GM10248 (cell line): Measurements from ENCODE around the gene MTHFR.

Experiments
- CTCF ChIA-PET: fragments of 300-600 bp; sonication (Branson Sonifier 250); formaldehyde crosslinking; extraction: SDS; loops from one replicate; lab custom pipeline; 2021; ENCODE audit warnings: antibody characterized with exemption; lab: Yijun Ruan, JAX
- POLR2A ChIA-PET: fragments of 350-650 bp; sonication (Branson Sonifier 250); formaldehyde crosslinking; extraction: SDS; loops from one replicate; lab custom pipeline; 2020; ENCODE audit warnings: antibody characterized with exemption; lab: Yijun Ruan, JAX
- DNase-seq: peaks from one replicate; pipeline ENCODE4 v3.0.0; 2012; ENCODE audit errors: extremely low spot score
- CTCF ChIP-seq: IDR thresholded peaks from 2 replicates; pipeline ENCODE4 v1.5.1; 2012; ENCODE audit warnings: mild to moderate bottlenecking, low read depth; ENCODE audit errors: extremely low read depth, missing control alignments, control extremely low read depth

Gene MTHFR

GRCh38 chr1:11792106-11792505 lies 13.7 kb downstream of the MTHFR start:
- DNase-seq, result no peak
- CTCF ChIA-PET, result interaction anchor here (1.1 kb wide), 1 partner anchor 128 kb away, joined by 3 read pairs; the partner anchor contains the start of gene FBXO6
- no peak for TF ChIP-seq CTCF
- POLR2A ChIA-PET, result interaction anchor here (2.6 kb wide), 1 partner anchor 116 kb away, joined by 7 read pairs; no protein-coding TSS in a partner anchor

DNA sequence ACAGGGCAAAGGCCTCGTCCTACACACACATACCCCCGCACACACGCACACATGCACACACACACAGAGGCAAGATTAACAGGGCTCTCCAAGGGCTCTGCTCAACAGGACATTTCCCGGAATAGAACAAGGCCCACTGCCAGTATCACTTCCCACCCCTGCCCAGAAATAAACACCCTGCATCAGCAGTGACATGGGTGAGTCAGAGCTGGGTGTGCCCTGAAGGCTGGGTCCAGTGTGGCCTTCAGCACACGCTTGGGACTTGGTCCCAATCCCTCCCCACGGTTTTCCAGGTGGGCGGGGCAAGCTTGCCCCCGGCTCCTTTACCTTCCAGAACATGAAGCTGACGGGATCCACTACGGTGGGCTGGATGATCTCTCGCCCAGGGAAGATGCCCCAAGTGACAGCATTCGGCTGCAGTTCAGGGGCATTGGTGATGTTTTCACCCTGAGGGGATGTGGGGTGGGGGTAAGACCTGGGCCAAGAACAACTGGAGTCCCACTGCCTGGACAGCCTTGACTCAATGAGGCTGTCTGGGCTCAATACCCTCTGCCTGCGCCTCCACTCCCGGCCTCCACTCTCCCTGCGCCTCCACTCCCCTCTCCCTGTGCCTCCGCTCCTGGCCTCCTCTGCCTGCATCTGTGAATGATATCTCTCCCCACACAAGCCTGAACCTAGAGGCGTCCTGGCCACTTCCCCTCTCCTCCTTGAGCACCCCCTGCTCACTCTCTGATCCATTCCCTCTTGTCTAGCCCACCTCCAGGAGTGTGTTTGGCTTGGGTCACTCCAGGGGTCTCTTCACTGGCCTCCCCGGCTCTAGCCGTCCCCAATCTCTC lies 14.7 kb downstream of the MTHFR start:
- no peak for DNase-seq
- ChIA-PET CTCF (no interaction called here), POLR2A (no interaction called here)
- no peak for TF ChIP-seq CTCF

DNA sequence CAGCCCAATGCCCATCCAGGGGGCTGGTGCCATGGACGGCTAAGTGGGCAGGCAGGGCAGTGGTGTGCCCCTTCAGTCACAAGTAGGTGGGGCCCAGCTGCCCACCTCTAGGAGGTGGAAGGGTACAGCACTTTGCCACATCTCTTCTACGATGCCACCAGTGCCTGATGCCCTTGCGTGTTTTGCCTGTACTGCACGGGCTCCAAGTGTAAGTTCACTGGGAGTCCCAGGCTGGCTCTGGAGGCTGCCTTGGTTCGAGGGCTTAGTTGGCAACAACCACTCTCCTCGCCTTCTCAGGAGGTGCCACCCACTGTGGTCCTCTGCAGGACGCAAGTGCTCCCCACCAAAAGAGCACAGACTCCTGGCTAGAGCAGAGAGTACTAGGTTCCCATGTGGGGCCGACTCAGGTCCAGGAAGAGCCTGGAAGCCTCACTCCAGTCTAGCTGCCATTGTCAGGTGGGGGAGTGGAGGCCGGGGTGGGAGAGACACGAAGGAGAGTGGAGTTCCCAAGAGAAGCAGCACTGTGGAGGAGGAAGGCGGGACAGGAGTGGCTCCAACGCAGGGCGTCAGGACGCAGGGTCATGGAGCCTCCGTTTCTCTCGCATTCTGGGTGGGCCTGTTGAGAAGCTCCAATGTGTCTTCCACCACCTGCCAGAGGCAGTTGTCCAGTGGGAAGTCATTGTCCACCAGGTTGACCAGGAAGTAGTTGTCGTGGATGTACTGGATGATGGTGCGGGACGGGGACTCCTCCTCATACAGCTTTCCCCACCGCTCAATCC lies 15.5 kb downstream of the MTHFR start:
- ChIA-PET POLR2A (no interaction called here), CTCF (no interaction called here)
- no peak for TF ChIP-seq CTCF
- DNase-seq, result no peak

DNA sequence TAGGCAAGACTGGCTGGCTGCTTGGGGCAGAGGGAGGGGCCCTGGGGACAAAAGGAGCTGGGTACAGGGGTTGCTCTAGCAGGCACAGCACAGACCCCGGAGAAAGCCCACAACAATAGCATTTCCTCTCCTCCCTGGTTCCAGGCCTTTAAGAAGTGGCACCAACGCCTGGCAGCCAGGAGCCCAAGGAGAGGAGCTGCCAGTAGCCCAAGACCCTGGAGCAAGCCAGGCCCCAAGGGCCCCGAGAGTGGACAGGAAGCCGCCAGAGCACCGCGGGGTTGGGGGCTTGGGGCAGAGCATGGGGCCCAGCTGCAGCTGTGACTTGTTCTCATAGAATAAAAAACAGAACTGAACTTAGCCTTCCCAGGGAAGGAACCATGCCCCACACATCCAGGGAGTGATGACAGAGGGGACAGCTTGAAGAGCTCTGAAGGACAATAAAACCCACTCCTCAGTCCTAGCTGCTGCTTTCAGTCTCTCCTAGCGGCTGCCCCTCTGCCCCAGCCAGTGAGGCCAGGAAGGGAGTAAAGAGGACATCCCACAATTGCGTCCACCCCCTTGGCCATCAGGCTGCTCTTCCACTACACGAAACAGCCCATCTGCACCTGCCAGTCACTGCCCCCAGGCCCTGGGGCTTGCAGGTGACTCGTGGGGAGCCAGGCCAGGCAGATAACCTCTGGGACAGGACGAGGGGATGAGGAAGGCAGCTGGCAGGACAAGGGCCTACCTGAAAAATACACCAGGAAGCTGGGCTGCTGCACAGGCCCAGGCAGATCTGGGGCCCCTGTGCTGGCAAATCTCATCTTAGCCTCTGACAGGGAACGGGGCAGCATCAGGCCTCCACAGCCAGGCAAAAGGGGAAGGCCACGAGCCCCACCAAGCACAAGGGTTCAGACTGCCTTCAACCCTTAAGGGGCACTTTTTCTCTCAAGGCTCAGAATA lies 16.4 kb downstream of the MTHFR start:
- no peak for TF ChIP-seq CTCF
- CTCF ChIA-PET, result no interaction called here
- POLR2A ChIA-PET, result no interaction called here
- no peak for DNase-seq

- no peak for TF ChIP-seq CTCF
- CTCF ChIA-PET, result interaction anchor here (1.5 kb wide), 1 partner anchor 9 kb away, joined by 4 read pairs; no protein-coding TSS in a partner anchor
- POLR2A ChIA-PET, result no interaction called here
- DNase-seq, result no peak
These were observed 17.2 kb downstream of the MTHFR start for GRCh38 chr1:11788549-11789053.
